Measurements from ENCODE around the gene BRINP2.
A peak's percentile ranks its signal among the peaks of the same experiment; 100 is the strongest.

BRINP2 gene

DNA sequence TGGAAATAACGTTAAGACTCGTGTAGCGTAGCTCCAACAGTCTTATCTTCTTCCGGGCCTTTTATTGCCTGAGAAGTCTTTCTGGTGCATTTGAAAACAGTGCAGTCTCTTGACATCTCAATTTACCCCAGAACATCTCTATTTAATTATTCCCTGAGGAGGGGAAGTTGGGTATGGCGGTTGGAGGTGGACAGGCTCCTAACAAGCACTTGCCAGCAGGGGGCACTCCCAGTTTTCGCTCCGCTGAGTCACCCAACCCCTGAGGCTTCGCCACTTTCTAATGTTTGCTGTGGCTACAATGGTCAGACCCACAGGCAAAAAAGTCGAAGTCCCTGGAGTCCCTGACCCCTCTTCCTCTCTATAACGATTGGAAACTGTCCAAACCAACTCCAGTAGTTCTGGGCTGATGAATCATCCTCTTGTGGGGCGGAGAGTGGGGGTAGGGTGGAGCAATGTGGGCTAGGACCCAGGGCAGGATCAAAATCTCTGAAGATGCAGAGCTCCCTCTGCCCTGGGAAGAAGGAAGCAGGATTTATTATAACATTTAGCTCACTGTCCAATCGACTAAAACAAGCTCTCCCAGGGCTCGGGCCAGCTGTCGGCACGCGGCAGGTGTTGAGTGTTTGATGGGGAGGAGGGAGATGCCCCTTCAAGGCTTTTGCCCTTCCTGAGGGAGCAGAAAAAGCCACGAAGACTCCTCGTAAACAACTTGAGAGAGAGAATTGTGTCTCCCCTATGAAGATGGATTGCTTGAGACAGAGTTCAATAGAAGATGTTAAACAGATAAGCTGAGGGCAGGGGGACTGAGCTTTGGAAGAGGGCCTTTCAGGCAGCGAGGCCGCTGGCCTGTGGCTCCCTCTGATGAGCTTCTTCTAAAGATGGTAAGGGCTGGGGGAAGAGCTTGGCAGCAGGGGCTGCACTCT lies 85.7 kb downstream of the BRINP2 start:
- peak overlapping the region; percentile 70 for H3K27ac ChIP-seq
- DNase-seq (ENCODE audit: low read depth, low spot score): peak; percentile 40

DNA sequence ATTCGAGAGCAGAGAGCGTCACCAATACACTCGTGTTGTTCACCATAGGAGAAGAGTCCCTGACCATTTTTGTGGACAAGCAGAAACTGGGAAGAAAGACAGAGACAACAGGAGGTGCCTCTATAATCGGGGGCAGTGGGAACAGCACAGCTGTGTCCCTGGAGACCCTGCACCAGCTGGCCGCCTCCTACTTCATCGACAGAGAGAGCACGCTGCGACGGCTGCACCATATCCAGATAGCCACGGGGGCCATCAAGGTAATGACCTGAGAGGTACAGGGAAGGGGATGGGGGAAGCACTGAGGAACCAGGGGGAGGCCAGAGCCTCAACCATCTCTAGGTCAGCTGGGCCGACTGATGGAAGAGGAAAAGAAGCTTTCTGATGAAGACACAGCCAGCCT lies 86.4 kb downstream of the BRINP2 start:
- DNase-seq (ENCODE audit: low read depth, low spot score): no peak
- H3K27ac ChIP-seq: no peak overlapping the region

DNA sequence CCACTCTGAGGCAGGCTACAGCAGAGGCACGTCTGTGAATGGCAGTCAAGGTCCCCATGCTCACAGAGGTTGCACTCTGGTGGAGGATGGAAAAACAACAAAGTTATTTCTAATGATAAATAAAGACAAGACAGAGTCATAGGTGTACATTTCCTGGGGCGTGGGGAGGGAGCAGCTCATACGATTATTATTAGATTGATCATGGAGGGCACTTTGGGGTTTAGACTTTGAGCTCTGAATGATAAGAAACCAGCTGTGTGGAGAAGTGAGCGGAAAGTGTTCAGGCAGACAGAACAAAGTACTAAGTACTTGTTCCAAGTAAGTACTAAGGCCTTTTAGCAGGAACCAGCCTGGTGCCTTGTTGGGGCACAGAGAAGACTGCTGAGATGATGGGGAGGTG lies 86.8 kb downstream of the BRINP2 start:
- no peak overlapping the region for H3K27ac ChIP-seq
- no peak for DNase-seq (ENCODE audit: low read depth, low spot score)

DNA sequence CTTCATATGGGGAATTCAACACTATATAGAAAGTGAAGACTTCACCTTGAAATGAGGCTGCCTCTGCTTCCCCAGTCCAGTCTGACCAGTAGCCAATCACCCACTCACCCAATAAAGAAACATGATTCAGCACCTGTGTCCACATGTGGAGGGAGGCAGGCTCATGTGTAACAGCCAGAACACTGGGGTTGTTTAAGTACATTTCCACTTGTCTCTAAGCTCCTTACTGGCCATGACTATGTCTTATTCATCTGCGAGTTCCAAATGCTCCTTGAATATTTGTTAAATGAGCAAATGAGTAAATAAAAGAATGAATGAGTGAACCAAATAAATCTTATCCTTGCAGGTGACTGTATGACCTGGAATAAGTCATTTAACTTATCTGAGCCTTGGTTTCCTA lies 100.1 kb downstream of the BRINP2 start:
- DNase-seq (ENCODE audit: low read depth, low spot score): peak; percentile 83
- H3K27ac ChIP-seq: peak overlapping the region; percentile 18

DNA sequence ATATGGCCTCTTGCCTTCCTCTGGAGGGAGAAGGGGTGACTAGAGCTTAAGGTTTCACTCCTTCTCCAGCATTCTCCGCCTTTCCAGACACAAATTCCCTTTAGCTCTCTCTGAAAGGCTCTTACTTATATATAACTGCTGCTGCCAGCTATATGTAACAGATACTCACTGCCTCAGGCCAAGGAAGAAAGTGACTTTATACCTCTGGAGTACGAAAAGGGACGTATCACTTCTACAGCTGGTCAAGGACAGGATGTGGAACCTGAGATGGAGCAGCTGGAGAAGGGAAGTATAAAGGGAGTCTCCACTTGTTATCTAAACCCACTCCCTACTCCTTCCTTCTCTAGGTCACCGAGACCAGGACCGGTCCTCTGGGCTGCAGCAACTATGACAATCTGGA lies 102.4 kb downstream of the BRINP2 start:
- no peak for DNase-seq (ENCODE audit: low read depth, low spot score)
- H3K27ac ChIP-seq: no peak overlapping the region

DNA sequence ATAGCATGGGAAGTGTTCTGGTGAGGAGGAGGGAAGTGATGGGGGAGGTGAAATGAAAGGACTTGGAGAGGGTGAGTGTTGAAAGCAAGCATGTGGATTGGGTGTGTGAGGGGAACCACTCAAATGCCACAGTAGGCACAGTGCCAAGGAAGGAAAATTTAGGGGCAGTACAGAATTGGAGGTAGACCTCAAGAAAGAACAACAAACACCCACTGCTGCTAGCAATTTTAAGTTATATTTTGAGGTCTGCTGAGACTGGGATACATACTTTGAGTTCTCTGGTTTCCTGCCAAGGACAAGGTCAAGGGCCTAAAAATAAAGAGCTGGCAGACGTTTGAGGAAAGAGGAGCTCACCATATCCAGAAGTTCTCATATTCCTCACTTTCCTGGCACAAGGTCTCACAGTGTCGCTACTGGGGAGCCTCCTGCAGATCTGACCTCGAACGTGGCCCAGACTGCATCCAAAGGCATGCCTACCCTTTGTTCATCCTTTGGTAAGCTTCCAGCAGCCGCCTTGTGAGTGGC lies 104.0 kb downstream of the BRINP2 start:
- no peak for DNase-seq (ENCODE audit: low read depth, low spot score)
- no peak overlapping the region for H3K27ac ChIP-seq

DNA sequence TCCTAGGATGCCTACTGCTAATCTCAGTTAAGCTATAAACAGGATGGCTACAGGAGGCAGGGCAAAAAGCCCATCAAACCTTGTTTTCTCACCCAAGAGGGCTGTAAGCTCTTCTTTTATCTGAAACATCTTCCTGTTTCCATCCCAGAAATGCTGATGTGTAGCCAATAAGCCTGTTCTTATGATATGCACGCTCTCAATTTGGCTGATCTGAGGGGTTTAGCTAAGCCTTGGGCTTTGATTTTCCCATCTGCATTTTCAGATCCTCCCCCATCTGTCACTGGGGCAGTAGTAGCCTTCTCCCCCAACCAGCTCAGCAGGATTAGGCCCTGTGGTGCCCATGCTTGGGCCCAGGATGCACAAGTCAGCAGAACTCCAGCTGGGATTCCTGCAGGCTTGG lies 105.0 kb downstream of the BRINP2 start:
- no peak for DNase-seq (ENCODE audit: low read depth, low spot score)
- H3K27ac ChIP-seq: no peak overlapping the region

DNA sequence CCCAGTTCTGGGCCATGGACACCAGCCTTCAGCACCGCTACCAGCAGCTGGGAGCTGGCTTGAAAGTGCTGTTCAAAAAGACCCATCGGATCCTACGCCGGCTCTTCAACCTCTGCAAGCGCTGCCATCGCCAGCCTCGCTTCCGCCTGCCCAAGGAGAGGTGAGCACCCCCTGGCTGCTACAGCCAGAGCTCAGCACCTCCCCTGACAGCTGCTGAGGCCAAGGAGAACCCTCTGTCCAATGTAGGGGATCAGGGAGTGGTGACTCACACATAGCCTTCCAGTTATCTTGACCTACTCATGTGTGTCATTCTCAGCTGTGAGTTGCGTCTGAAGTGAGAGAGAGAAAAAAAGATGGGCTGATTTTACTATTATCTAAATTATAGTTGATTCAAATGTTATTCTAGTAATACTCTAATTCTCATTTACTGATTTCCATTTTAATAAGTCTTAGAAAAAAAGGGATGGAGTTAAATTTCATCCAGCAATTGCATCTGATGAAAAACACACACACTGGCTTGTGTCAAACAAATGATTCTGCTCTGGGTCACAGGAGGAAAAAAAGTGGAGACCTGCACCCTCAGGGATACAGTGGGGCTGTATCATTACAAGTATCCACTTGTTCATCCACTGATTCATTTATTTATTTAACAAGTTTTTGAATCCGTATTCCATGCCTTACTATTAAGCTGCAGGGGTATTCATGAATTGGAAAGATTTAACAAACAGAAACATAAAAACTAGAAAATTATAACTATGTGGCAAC lies 108.0 kb downstream of the BRINP2 start:
- H3K27ac ChIP-seq: peak overlapping the region; percentile 28
- DNase-seq (ENCODE audit: low read depth, low spot score): no peak

DNA sequence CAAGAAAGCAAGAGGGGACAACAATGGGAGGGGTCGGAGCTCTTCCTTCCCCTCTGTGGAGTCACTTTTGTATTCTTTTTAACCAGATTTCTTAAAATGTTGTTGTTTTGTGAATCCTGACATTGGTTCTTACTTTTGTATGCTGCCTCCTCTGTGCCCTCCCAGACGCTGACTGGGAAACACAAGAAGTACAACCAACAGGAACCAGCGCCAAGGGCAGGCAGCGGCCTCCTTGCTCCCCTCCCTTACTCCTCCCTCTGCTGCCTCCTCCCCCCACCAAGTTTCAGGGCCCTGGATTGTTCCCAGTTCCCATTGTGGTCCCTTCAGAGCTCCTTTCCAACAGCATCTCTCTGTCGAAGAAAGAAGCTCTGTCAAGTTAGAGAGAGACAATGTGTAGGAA lies 111.1 kb downstream of the BRINP2 start:
- no peak overlapping the region for H3K27ac ChIP-seq
- DNase-seq (ENCODE audit: low read depth, low spot score): no peak

DNA sequence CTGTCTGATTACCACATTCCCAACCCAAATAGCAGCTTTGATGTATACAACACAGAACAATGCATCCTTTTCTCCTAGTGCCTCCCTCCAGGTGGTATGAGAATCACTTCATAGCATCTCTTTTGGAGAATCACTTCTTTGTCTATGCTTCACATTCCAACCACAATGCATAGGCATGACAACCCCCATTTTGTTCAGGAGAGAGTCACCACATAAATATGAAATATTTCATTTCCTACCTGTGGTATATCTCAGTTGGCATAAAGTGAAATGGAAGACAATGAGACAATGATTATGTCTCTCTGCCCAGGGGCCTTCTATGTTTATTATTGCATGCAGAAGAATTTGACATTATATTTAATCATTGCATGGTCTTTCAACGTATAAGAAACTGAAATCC lies 112.2 kb downstream of the BRINP2 start:
- DNase-seq (ENCODE audit: low read depth, low spot score): no peak
- peak overlapping the region; percentile 59 for H3K27ac ChIP-seq

DNA sequence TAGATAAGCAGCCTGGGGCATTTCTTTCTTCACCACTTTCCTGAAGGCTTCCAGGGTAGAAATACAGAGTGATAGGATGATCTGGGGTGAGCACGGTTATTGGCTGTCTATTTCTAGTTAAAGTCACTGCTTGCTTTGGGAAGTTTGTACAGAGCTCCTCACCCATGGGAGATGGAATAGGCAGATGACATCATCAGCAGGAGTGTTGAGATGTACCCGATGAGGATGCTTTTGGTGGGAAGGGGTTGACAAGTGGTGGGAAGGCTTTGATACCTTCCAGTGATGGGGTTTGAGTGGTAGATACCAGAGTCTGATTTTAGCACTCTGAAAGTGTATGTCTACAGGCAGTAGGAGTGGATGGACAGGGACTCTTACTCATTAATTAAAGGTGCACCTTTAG lies 112.6 kb downstream of the BRINP2 start:
- DNase-seq (ENCODE audit: low read depth, low spot score): no peak
- H3K27ac ChIP-seq: peak overlapping the region; percentile 59

DNA sequence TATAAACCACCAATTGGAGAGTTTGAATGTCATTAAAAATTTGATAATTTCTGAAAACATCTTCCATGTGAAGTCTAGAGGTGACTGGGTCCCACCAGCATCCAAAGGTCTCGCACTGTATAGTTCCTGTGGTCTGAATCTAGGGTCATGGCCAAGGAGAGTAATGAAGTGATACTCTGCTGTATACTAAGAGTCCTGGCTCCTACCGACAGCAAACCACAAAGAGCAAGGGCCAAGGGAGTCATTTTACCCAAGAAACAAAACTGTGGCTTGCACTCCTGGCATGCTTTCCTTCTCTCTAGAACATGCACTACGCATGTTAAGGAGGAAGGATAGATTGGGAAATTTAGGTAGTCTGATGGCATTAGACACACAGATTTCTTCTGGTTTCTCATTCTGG lies 115.6 kb downstream of the BRINP2 start:
- no peak for DNase-seq (ENCODE audit: low read depth, low spot score)
- no peak overlapping the region for H3K27ac ChIP-seq

DNA sequence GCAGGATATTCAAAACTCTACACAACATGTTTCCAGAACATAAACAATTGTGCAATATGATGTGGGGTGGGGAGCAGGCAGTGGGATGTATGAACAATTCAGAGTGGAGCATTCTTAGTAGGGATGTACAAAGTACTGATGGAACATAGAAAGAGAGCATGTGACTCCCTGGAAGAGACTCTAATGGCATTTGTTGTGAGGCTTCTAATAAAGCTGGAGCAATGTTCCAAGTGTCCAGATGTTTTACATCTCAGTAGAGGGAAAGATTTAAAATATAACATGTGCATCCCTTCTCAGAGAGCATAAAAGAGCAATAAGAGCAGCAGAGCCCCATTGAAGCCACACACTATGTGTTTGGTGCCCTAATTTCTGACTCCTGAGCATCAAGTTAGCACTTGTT lies 116.5 kb downstream of the BRINP2 start:
- DNase-seq (ENCODE audit: low read depth, low spot score): no peak
- no peak overlapping the region for H3K27ac ChIP-seq

DNA sequence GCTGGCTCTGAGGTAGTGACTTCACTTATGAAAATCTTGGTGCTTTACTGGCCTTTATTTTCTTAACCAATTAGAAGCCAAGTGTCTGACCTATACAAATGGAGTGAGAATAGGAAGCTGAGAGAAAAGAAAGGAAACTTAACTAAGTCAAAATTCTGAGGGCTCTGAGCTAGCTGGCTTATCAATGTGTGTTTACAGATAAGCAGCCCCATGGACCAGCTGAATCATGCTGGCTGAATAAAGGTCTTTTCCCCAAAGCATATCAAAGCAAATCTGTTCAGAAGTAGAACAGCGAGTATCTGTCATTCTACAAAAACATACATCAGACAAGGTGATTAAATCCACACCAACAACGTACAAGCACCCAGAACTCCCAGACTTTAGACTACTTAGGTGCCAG lies 117.2 kb downstream of the BRINP2 start:
- no peak overlapping the region for H3K27ac ChIP-seq
- DNase-seq (ENCODE audit: low read depth, low spot score): no peak

DNA sequence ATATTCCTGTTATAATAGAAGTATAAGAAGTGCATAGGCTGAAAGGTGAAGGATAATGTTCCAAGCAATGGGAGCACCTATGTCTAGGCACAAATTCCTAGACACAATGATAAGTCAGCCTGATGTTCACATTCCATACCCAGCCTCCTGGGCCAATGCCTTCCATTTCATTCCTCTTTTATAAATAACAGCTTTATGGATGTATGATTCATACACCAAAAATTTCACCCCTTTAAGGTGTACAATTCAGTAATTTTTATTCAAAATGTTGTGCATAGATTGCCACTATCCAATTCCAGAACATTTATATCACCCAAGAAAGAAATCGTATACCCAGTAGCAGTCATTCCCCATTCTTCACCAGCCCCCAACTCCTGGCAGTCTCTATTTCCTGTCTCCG lies 118.8 kb downstream of the BRINP2 start:
- no peak overlapping the region for H3K27ac ChIP-seq
- DNase-seq (ENCODE audit: low read depth, low spot score): no peak

DNA sequence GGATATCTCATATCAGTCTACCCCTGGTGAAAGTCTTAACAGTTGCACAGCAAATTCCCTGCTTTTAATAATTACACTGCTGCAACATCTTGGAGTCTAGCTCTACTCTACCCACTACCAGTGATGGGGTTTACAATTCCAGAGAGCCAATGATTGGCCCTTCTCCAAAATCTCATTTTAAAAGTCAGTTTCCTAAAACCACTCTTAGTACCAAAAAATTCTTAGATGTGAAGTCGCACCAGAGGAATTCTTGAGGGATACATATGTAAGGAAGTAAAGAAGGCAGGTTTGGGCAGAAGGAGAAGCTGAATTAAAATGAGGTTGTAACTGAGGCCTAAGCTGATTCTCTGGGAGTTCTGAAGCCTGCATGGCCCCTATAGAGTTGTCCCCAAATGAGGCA lies 129.7 kb downstream of the BRINP2 start:
- H3K27ac ChIP-seq: no peak overlapping the region
- no peak for DNase-seq (ENCODE audit: low read depth, low spot score)

DNA sequence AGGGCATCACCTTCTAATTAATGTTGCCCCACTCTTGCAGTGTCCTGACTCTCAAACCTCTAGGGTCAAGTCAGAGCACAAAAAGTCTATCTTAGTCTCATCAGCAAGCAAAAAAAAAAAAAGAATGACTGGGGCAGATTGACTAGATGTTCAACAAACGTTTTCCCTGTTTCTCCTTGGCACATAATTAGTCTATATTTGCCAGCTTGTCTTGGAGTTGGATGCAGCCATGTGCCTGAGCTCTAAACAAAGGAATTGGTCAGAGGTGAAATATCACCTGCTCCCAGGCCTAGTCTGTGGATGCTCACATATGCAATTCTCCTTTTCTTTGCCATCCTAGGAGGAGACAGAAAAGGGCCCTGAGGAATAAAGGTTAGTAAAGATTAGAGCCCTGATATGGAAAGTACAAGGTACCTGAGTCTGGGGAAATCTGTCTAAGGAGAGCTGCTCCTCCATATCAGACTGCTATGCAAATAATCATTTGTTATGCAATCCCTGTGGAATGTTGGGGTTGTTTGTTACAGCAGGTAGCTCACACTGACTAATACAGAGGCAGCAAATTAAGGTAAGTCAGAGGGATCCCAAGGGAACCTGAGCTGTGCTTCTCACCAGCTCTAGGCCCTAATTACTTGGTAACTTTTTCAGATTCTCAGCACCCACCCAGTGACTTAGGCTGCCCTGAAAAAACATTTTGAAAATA lies 130.8 kb downstream of the BRINP2 start:
- no peak for DNase-seq (ENCODE audit: low read depth, low spot score)
- H3K27ac ChIP-seq: no peak overlapping the region

DNA sequence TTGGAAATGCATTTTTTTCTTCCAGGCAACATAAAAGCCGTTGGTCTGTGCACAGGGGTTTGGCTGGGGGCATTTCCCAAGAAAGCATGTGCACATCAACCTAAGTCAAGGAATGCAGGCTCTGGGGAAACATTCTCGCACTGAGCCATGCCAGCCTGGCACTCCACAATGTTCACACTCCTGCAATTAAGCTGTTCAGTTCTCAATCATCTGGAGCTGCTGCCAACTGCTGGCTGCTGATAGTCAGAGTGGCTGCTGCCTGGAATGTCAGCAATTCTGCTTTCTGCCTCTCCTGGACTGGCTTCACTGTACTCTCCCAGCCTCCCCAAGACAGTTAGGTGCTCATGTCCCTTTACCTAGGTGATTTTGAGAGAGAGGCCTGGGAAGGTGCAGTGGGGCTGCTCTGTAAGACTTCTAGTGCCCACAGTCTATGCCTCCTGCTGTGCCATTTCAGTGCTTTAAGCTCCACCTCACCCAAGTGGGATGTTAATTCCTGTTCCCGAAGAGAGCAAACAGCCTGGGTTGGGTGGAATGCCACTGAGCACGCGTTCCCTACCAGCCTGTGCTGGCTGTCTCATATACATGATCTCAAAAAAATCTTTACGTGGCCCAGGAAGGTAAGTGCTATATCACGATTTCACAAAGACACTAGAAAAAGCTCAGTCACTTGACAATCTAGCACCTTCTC lies 131.7 kb downstream of the BRINP2 start:
- H3K27ac ChIP-seq: no peak overlapping the region
- no peak for DNase-seq (ENCODE audit: low read depth, low spot score)

DNA sequence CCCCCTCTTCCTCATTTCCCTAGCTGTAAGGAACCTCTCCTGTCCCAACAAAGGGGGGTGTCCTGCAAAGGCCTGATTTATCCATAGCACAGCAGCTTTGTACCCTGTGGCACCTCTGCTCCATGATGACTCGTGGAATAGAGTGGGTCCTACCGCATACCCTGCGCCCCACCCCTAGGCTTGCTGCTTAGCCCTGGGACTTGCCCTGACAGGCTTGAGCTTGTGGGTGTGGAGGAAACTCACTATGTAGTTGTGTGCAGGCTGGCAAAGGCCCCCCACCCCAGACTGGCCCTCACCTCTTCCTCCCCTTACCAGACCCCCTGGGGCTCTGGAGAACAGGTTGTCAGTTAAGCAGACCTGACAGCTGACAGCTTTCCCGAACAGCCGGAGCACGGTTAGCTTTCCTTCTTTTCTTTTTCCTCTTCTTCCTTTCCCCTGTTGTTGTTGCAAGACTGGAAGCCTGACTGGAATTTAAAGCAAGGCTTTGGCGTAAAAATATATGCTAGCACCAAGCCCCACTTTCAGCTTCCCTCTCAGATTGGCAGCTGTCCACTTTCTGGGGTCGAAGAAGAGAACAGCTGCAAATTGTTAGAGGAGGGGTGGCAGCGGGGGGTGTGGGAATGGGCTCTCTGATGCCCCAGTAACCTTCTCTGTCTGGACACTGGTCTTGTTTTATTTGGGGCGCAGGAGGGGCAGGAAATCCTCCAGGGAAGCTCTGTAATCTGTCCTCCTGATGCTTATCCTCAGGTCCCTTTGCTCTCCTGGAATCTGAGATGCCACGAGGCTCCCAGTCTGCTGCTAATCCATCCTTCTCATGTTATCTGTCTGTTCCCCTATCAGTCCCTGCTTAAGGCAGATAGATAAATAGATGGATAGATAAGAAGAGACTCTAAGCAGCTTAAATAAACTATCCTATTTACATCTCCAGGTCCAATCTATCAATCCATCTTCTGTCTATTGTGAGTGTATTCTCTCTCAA lies 134.6 kb downstream of the BRINP2 start:
- peak; percentile 31 for DNase-seq (ENCODE audit: low read depth, low spot score)
- H3K27ac ChIP-seq: no peak overlapping the region
